ENCODE measurements around the gene GADL1.

The GADL1 gene

GRCh38 chr3:30760040-30760695 is 134.3 kb downstream of the GADL1 start:
- no peak for DNase-seq (ENCODE audit: low spot score)

GRCh38 chr3:30756218-30756617 is 138.2 kb downstream of the GADL1 start:
- no peak for DNase-seq (ENCODE audit: low spot score)

- DNase-seq (ENCODE audit: low spot score), result no peak
These were observed 140.0 kb downstream of the GADL1 start for GRCh38 chr3:30754426-30754825.

- no peak for DNase-seq (ENCODE audit: low spot score)
These were observed 140.7 kb downstream of the GADL1 start for GRCh38 chr3:30753766-30754165.

GRCh38 chr3:30752970-30753369 is 141.5 kb downstream of the GADL1 start:
- no peak for DNase-seq (ENCODE audit: low spot score)

GRCh38 chr3:30752491-30752890 is 142.0 kb downstream of the GADL1 start:
- no peak for DNase-seq (ENCODE audit: low spot score)

GRCh38 chr3:30751610-30752299 is 142.7 kb downstream of the GADL1 start:
- peak; percentile 40 for DNase-seq (ENCODE audit: low spot score)

- no peak for DNase-seq (ENCODE audit: low spot score)
These were observed 143.5 kb downstream of the GADL1 start for GRCh38 chr3:30750967-30751366.

- DNase-seq (ENCODE audit: low spot score), result no peak
These were observed 145.2 kb downstream of the GADL1 start for GRCh38 chr3:30749230-30749629.

- DNase-seq (ENCODE audit: low spot score), result no peak
These were observed 146.6 kb downstream of the GADL1 start for GRCh38 chr3:30747771-30748281.

GRCh38 chr3:30743641-30744317 is 150.7 kb downstream of the GADL1 start:
- DNase-seq (ENCODE audit: low spot score), result no peak

GRCh38 chr3:30742796-30743619 is 151.5 kb downstream of the GADL1 start:
- DNase-seq (ENCODE audit: low spot score), result no peak

GRCh38 chr3:30741889-30742288 is 152.6 kb downstream of the GADL1 start:
- DNase-seq (ENCODE audit: low spot score), result no peak

- no peak for DNase-seq (ENCODE audit: low spot score)
These were observed 155.9 kb downstream of the GADL1 start for GRCh38 chr3:30738605-30739004.

- no peak for DNase-seq (ENCODE audit: low spot score)
These were observed 156.5 kb downstream of the GADL1 start for GRCh38 chr3:30737743-30738499.

GRCh38 chr3:30733696-30734095 is 160.8 kb downstream of the GADL1 start:
- no peak for DNase-seq (ENCODE audit: low spot score)

- no peak for DNase-seq (ENCODE audit: low spot score)
These were observed 161.3 kb downstream of the GADL1 start for GRCh38 chr3:30733209-30733608.

- no peak for DNase-seq (ENCODE audit: low spot score)
These were observed 163.5 kb downstream of the GADL1 start for GRCh38 chr3:30730967-30731366.

- no peak for DNase-seq (ENCODE audit: low spot score)
These were observed 164.5 kb downstream of the GADL1 start for GRCh38 chr3:30729936-30730335.

GRCh38 chr3:30729512-30729911 is 164.9 kb downstream of the GADL1 start:
- no peak for DNase-seq (ENCODE audit: low spot score)

GRCh38 chr3:30728143-30728542 is 166.3 kb downstream of the GADL1 start:
- DNase-seq (ENCODE audit: low spot score), result no peak

Measured in CD4-positive, alpha-beta T cell treated with Interleukin-15 for 4 hours (primary cell).